ENCODE results near the gene SLC16A13.

Gene SLC16A13, protein sequence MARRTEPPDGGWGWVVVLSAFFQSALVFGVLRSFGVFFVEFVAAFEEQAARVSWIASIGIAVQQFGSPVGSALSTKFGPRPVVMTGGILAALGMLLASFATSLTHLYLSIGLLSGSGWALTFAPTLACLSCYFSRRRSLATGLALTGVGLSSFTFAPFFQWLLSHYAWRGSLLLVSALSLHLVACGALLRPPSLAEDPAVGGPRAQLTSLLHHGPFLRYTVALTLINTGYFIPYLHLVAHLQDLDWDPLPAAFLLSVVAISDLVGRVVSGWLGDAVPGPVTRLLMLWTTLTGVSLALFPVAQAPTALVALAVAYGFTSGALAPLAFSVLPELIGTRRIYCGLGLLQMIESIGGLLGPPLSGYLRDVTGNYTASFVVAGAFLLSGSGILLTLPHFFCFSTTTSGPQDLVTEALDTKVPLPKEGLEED

DNA sequence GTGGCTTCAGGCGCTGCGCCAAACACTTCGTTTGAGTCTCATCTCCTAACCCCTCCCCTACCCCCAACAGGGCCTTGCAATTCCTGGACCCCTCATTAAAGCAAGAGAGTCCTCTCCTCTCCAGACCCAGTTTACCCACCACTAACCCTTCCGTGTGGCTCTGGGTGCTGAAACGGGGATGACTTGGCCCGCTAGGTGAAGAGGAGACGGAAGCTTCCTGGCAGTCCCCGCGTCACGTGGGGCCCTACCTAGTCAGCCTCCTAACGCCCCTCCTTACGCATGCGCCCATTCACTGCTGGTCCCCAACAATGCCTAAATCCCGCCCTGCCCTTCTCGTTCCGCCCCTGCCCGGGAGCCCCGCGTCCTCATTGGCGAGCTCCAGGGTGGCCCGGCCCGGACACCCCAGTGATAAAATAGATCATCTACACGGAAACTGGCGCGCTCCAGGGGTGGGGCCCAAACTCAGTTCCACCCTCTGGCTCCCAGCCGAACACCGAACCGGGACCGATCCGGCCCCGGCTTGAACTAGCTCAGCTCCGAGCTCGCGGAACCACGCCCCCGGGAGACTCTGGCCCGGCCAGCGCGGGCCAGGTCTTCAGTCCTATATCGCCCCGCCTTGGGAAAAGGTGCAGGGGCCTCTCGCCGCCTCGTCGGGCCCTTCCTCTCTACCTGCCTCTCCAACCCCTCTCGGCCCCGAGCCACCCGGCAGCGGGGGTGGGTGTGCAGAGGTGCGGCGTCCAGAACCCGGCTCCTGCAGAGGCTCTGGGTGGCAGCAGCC, at the start of gene SLC16A13:
Gene SLC16A13, plus strand, starts transcription at position 425 of the 778 bp plus-strand sequence. CDS start 368 bp downstream, outside the sequence.
- TF ChIP-seq GATA1 (IDR thresholded peaks at IDR 0.05; ENCODE audit: low read depth, low read length) (no peak), POLR2A (IDR thresholded peaks at IDR 0.05; ENCODE audit: low read length) (peak; percentile 99)
- DNase-seq: peak; percentile 96 to 97

DNA sequence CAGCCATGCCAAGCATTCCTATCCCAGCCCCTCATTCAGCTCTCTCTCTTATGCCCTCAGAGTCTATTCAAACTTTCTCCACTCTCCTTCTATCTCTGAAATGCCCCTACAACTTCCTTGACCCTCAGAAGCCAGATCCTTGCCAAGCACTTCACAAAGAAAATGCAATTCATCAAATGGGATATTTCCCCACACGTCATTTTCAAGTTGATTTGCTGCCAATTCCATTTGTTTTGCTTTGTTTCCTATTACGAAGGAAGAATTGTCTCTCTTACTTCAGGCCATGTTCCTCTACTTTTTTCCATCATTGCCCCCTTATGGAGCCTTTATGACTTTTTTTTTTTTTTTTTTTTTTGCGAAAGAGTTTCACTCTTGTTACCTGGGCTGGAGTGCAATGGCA, 49.1 kb upstream of the SLC16A13 start:
- no peak for TF ChIP-seq GATA1 (IDR thresholded peaks at IDR 0.05; ENCODE audit: low read depth, low read length)
- TF ChIP-seq POLR2A (IDR thresholded peaks at IDR 0.05; ENCODE audit: low read length): no peak
- no peak for DNase-seq

DNA sequence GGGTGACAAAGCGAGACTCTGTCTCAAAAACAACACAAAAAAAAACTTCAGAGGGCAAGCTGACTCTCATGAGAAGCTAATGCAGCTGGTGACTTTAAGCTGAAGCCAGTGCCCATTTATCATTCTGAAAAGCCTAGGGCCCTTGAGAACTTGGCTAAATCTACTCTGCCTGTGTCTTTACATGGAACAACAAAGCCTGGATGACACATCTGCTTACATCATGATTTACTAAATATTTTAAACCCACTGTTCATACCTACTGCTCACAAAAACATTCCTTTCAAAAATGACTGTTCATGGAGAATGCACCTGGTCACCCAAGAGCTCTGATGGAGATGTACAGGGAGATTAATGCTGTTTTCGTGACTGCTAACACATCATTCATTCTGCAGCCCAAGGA, 46.0 kb upstream of the SLC16A13 start:
- DNase-seq: no peak
- TF ChIP-seq POLR2A (IDR thresholded peaks at IDR 0.05; ENCODE audit: low read length) (no peak), GATA1 (IDR thresholded peaks at IDR 0.05; ENCODE audit: low read depth, low read length) (no peak)

DNA sequence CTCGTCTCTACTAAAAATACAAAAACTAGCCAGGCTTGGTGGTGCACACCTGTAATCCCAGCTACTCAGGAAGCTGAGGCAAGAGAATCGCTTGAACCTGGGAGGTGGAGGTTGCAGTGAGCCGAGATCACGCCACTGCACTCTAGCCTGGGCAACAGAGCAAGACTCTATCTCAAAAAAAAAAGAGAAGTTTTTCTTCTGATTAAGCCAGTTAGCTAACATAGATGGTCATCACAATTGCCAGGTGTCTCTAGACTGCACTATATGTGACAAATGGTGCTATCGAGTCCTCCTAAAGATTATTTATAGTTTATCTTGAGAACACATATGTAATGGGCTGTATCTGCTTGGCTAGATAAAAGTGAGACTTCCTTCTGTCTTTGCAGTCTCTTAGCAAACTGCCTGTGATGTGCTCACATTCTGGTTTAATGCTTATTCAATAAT, 42.2 kb upstream of the SLC16A13 start:
- DNase-seq: peak; percentile 81 to 91
- TF ChIP-seq GATA1 (IDR thresholded peaks at IDR 0.05; ENCODE audit: low read depth, low read length) (peak; percentile 40), POLR2A (IDR thresholded peaks at IDR 0.05; ENCODE audit: low read length) (peak; percentile 29)

DNA sequence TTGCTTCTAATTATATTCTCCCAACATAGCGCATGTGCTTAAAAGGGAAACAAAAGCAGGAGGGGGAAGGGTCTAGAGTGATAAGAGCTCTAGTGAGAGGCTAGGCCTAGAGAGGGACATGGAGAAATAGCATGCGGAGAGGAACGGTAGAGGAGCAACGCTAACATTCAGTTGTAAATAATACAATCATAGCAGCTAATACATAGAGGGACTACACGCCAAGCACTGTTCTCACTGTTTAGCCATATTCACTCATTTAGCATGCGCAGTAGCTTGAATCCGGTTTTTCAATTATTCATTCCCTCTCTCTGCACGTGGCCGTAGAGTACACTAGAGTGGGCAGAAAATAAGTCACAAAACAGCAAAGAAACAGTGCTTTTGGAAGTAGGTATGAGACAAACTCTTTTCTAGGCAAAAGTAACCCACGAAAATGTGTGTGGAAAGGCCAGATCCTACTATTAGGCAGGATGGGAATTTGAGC, 41.7 kb upstream of the SLC16A13 start:
- no peak for TF ChIP-seq GATA1 (IDR thresholded peaks at IDR 0.05; ENCODE audit: low read depth, low read length)
- TF ChIP-seq POLR2A (IDR thresholded peaks at IDR 0.05; ENCODE audit: low read length): no peak
- peak; percentile 80 to 86 for DNase-seq

DNA sequence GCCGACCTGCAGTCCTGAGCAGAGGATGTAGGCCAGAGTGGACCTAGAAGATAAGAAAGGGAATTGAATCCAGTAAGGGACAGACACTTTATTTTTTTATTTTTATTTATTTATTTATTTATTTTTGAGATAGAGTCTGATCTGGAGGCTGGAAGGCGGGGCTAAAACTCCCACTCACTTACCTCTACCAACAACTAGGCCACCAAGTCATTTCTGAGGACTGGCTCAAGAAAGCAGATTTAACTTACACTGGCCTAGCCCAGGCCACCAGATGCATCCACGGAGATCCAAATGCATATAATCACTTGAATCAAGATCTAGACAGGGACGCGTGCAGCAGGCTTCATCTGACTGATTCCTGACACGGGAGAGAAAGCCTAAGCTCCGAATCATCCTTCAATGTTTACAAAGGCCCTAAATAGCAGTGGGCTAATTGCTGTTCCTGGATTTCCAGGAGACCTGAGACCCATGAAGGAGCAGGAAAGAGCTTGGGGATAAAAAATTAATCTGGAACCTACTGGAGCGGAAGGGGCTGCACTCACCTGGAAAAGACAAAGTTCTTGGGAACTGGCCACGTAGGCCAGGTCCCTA, 41.1 kb upstream of the SLC16A13 start:
- peak; percentile 55 to 61 for DNase-seq
- TF ChIP-seq POLR2A (IDR thresholded peaks at IDR 0.05; ENCODE audit: low read length): no peak
- TF ChIP-seq GATA1 (IDR thresholded peaks at IDR 0.05; ENCODE audit: low read depth, low read length): no peak

DNA sequence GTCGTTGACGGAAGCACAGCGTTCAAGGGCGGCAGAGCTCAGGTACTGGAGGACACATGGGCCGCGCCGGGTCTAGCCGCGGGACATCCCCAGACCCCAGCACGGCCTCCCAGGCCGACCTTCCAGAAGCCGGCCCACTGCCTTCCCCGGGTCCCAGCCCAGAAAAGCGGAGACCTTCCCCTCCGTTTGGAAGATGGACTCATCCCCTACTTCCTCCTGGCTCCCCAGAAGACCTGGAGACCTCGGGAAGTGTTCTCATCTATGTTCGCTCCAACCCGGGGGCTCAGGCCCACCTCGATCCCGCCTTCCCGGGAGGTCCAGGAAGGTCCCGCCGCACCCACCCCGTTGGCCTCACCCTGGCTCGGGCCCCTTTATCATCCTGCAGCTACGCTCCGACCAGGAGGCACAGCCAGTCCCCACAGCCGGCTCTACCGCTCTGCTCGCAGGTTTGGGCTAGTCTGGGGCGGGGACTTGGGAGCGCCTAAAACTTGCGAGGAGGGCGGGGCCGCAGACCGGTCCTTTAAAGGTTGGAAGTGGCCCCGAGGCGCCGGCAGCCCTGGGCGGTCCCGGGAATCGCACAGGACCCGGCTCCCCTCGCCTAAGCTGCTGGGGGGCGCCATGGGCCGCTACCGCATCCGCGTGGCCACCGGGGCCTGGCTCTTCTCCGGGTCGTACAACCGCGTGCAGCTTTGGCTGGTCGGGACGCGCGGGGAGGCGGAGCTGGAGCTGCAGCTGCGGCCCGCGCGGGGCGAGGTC, 40.1 kb upstream of the SLC16A13 start, which contains the start of gene ALOX12:
Gene ALOX12, plus strand, starts transcription at position 550 of the 756 bp plus-strand sequence. Its CDS starts 69 bp downstream, at position 619.
- no peak for TF ChIP-seq POLR2A (IDR thresholded peaks at IDR 0.05; ENCODE audit: low read length)
- DNase-seq: peak; percentile 70 to 79

DNA sequence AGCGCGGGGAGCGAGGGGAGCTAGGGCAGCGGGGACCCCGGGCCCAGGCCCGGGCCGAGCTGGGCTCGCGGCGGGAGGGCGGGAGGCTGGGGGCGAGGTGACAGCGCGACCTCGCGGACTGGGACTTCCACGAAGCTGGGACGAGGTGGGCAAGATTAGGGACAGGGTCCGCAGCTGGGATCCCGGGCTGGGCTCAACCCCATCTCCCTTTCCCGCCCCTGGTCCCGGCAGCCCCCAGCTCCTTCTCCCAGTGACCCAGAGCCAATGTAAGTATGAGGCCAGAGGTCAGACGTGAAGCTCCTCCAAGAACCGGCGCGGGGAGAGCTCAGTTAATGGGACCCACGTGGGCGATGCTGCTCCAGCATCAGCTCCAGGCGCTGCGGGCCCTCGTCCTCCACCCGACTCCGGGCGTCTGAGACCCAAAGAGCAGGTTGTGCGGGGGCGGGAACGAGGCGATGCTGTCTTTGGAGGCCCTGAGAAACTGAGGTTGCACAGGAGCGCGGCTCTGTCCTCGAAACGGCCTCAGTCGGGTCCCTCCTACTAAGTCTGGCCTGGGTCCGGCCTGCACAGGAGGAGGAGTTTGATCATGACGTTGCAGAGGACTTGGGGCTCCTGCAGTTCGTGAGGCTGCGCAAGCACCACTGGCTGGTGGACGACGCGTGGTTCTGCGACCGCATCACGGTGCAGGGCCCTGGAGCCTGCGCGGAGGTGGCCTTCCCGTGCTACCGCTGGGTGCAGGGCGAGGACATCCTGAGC, 39.4 kb upstream of the SLC16A13 start:
- DNase-seq: no peak
- TF ChIP-seq POLR2A (IDR thresholded peaks at IDR 0.05; ENCODE audit: low read length) (no peak), GATA1 (IDR thresholded peaks at IDR 0.05; ENCODE audit: low read depth, low read length) (no peak)

DNA sequence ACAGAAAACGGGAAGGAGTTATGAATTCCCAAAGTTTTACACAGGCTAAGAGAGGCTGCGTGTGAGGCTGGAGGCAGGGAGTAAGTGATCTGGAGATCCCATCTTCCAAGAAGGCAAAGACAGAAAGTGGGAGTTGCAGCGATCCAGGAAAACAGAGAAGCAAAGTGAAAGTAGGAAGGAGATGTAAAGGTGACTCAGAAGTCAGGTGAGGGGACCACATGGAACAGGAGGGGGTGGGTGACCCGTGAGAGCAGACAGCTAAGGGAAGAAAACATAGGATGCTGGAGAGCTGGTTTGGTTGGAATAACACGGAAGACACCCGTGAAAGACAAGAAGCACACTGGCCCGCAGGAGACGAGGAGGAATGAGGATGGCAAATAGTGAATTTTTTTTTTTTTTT, 38.6 kb upstream of the SLC16A13 start:
- no peak for TF ChIP-seq GATA1 (IDR thresholded peaks at IDR 0.05; ENCODE audit: low read depth, low read length)
- TF ChIP-seq POLR2A (IDR thresholded peaks at IDR 0.05; ENCODE audit: low read length): no peak
- DNase-seq: no peak

DNA sequence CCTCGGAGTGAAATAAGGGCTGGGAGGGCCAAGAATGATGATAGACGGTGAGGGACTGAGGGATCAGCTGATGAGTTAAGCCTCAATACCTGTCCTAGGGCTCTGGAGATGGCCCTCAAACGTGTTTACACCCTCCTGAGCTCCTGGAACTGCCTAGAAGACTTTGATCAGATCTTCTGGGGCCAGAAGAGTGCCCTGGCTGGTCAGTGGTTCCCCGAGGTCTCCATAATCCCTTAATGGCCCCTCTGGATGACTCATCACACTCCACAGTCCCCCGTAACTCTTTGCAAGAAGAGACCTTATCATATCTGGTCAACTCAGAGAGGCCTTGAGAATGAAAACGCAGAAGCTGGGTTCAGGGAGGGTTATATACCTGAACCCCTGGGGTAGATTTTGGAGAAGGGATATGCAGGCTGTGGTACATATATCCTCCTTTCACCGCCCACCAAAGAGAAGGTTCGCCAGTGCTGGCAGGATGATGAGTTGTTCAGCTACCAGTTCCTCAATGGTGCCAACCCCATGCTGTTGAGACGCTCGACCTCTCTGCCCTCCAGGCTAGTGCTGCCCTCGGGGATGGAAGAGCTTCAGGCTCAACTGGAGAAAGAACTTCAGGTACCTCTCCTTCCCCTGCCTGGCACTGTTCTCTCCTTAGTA, 36.8 kb upstream of the SLC16A13 start:
- TF ChIP-seq GATA1 (IDR thresholded peaks at IDR 0.05; ENCODE audit: low read depth, low read length) (no peak), POLR2A (IDR thresholded peaks at IDR 0.05; ENCODE audit: low read length) (no peak)
- peak; percentile 72 to 80 for DNase-seq

DNA sequence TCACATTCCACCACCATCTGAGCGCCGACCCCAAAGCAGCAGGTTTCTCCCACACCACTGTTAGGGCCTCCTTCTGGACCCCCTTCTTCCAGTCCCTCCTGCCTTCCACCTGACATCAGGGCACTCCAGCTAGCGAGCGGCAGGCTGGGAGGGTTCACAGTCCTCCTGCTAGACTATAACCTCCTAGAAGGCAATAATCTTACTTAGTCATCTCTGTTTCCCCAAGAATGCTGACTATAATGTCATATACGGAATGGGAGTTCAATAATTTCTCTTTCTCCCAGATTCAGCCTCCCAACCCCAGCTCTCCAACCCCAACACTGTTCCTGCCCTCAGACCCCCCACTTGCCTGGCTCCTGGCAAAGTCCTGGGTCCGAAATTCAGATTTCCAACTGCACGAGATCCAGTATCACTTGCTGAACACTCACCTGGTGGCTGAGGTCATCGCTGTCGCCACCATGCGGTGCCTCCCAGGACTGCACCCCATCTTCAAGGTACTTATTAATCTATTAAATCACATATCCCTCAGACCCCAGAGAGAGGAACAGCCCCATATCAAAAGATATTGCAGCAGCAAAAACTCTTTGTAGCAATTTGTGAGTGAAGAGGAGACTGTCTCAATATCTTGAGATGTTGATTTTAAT, 34.4 kb upstream of the SLC16A13 start:
- peak; percentile 50 to 75 for DNase-seq
- no peak for TF ChIP-seq POLR2A (IDR thresholded peaks at IDR 0.05; ENCODE audit: low read length)
- TF ChIP-seq GATA1 (IDR thresholded peaks at IDR 0.05; ENCODE audit: low read depth, low read length): no peak
